HEK293 (cell line): ENCODE data around the gene ZMYND12.

ENCODE experiments used
- CTCF ChIA-PET: fragments of 350-600 bp; formaldehyde crosslinking; extraction: SDS; loops from one replicate; lab custom pipeline; 2021; ENCODE audit warnings: antibody characterized with exemption; lab: Yijun Ruan, JAX
- POLR2A ChIA-PET: fragments of 300-600 bp; formaldehyde crosslinking; extraction: SDS; loops from one replicate; lab custom pipeline; 2020; ENCODE audit warnings: antibody characterized with exemption, inconsistent platforms; lab: Yijun Ruan, JAX
- H3K27ac ChIP-seq: fragments of 200-500 bp; sonication (Bioruptor generic); 2 replicates; pipeline ENCODE4 v1.5.1; 2014; ENCODE audit warnings: low read depth, low read length, control low read depth, inconsistent platforms; ENCODE audit errors: extremely low read depth
- H3K36me3 ChIP-seq, 2 experiments: fragments of 200-500 bp in 1 of 2; sonication (Bioruptor generic) in 1 of 2; 1 replicate in 1 of 2; 2 replicates in 1 of 2; pipeline ENCODE4 v1.5.1; 2014 to 2017; ENCODE audit warnings: inconsistent platforms in 2 of 2, low read length in 2 of 2; ENCODE audit not compliant: control insufficient read depth in 2 of 2, insufficient read depth in 1 of 2
- H3K4me1 ChIP-seq: fragments of 200-500 bp; sonication (Bioruptor generic); 2 replicates; pipeline ENCODE4 v1.5.1; 2014; ENCODE audit warnings: mild to moderate bottlenecking, low read length, inconsistent platforms; ENCODE audit not compliant: control insufficient read depth, insufficient read depth
- H3K4me3 ChIP-seq: 2 replicates; pipeline ENCODE4 v1.5.1; 2011; ENCODE audit warnings: low read depth, mild to moderate bottlenecking, control low read depth, low read length, moderate library complexity
- H3K9me3 ChIP-seq: fragments of 200-500 bp; sonication (Bioruptor generic); 2 replicates; pipeline ENCODE4 v1.5.1; 2014; ENCODE audit warnings: low read depth, low read length, inconsistent platforms; ENCODE audit not compliant: control insufficient read depth, insufficient read depth
- BCL11A ChIP-seq: fragments of 450-650 bp; formaldehyde crosslinking; IDR thresholded peaks from 2 replicates; pipeline ENCODE4 v1.5.1; 2016; ENCODE audit warnings: low read depth, missing biosample characterization, missing genetic modification characterization
- GLIS1 ChIP-seq: fragments of 450-650 bp; formaldehyde crosslinking; IDR thresholded peaks from 2 replicates; pipeline ENCODE4 v1.5.1; 2016; ENCODE audit warnings: missing biosample characterization, missing genetic modification characterization
- GLIS2 ChIP-seq: fragments of 450-650 bp; formaldehyde crosslinking; IDR thresholded peaks from 2 replicates; pipeline ENCODE4 v1.5.1; 2016; ENCODE audit warnings: missing biosample characterization, missing genetic modification characterization
- HOXA7 ChIP-seq: sonication (generic); formaldehyde crosslinking; IDR thresholded peaks from 2 replicates; pipeline ENCODE4 v1.8.1; 2022; ENCODE audit warnings: missing genetic modification reagents, borderline replicate concordance
- INSM2 ChIP-seq: fragments of 450-650 bp; formaldehyde crosslinking; IDR thresholded peaks from 2 replicates; pipeline ENCODE4 v1.5.1; 2016; ENCODE audit warnings: missing biosample characterization, missing genetic modification characterization
- SP2 ChIP-seq: fragments of 450-650 bp; formaldehyde crosslinking; IDR thresholded peaks from 2 replicates; pipeline ENCODE4 v1.5.1; 2016; ENCODE audit warnings: missing biosample characterization, missing genetic modification characterization
- ZNF248 ChIP-seq: fragments of 450-650 bp; formaldehyde crosslinking; IDR thresholded peaks from 2 replicates; pipeline ENCODE4 v1.5.1; 2017; ENCODE audit warnings: missing biosample characterization, missing genetic modification characterization
- ZNF335 ChIP-seq: fragments of 450-650 bp; formaldehyde crosslinking; conservative IDR thresholded peaks from 2 replicates; pipeline ENCODE4 v1.5.1; 2016; ENCODE audit warnings: missing biosample characterization, missing genetic modification characterization
- ZNF513 ChIP-seq: fragments of 450-650 bp; IDR thresholded peaks from 2 replicates; pipeline ENCODE4 v1.5.1; 2018; ENCODE audit warnings: missing biosample characterization, missing genetic modification characterization
- ZNF561 ChIP-seq: fragments of 450-650 bp; IDR thresholded peaks from 2 replicates; pipeline ENCODE4 v1.5.1; 2018; ENCODE audit warnings: missing biosample characterization, missing genetic modification characterization, borderline replicate concordance
- ZNF600 ChIP-seq: fragments of 450-650 bp; formaldehyde crosslinking; IDR thresholded peaks from 2 replicates; pipeline ENCODE4 v1.5.1; 2016; ENCODE audit warnings: missing biosample characterization, missing genetic modification characterization
- ZNF677 ChIP-seq: fragments of 450-650 bp; IDR thresholded peaks from 2 replicates; pipeline ENCODE4 v1.5.0; 2018; ENCODE audit warnings: missing biosample characterization, mild to moderate bottlenecking, missing genetic modification characterization, moderate library complexity
- ZSCAN30 ChIP-seq: fragments of 450-650 bp; IDR thresholded peaks from 2 replicates; pipeline ENCODE4 v1.5.1; 2018; ENCODE audit warnings: missing biosample characterization, mild to moderate bottlenecking, missing genetic modification characterization, moderate library complexity
- TF ChIP-seq, protein P1 (sequence below): fragments of 450-650 bp; formaldehyde crosslinking; IDR thresholded peaks from 2 replicates; pipeline ENCODE4 v1.5.1; 2016; ENCODE audit warnings: missing biosample characterization, missing genetic modification characterization, borderline replicate concordance
- TF ChIP-seq, protein P2 (sequence below): fragments of 450-650 bp; formaldehyde crosslinking; optimal IDR thresholded peaks from 2 replicates; pipeline ENCODE3; 2016; ENCODE audit warnings: missing biosample characterization, mild to moderate bottlenecking, missing genetic modification characterization

Gene ZMYND12

GRCh38 chr1:42385283-42385682 is 70.5 kb downstream of the ZMYND12 start (continued):
- no peak for TF ChIP-seq ZNF513 (tag by site-specific recombination)

DNA sequence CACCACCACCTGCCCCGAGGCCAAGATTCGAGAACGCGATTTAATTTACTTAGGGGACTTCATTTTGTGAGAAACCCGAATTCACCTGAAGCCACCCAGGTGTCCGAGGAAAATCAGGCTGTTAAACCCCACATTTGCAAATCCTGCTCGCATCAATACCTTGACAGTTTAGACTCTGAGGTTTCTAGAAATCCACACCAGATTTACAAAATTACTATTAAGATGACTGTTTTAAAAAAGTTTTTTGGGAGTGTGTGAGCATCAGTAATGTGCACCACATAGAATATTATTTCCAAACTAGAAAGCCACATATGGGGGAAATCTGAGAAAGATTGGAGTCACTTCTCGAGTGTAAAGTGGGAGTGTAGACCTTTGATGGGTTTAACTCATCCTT is 74.5 kb downstream of the ZMYND12 start:
- ChIA-PET CTCF (no interaction called here), POLR2A (no interaction called here)
- no peak overlapping the region; the same call in 1 of the 2 replicates for H3K27ac ChIP-seq
- peaks cover 4% of the 10 kb centered on the region; the same call in 1 of the 2 replicates for H3K4me1 ChIP-seq
- H3K4me3 ChIP-seq, result peak overlapping the region; percentile 66
- H3K9me3 ChIP-seq, result no peaks in the 10 kb centered on the region
- TF ChIP-seq, protein P1, sequence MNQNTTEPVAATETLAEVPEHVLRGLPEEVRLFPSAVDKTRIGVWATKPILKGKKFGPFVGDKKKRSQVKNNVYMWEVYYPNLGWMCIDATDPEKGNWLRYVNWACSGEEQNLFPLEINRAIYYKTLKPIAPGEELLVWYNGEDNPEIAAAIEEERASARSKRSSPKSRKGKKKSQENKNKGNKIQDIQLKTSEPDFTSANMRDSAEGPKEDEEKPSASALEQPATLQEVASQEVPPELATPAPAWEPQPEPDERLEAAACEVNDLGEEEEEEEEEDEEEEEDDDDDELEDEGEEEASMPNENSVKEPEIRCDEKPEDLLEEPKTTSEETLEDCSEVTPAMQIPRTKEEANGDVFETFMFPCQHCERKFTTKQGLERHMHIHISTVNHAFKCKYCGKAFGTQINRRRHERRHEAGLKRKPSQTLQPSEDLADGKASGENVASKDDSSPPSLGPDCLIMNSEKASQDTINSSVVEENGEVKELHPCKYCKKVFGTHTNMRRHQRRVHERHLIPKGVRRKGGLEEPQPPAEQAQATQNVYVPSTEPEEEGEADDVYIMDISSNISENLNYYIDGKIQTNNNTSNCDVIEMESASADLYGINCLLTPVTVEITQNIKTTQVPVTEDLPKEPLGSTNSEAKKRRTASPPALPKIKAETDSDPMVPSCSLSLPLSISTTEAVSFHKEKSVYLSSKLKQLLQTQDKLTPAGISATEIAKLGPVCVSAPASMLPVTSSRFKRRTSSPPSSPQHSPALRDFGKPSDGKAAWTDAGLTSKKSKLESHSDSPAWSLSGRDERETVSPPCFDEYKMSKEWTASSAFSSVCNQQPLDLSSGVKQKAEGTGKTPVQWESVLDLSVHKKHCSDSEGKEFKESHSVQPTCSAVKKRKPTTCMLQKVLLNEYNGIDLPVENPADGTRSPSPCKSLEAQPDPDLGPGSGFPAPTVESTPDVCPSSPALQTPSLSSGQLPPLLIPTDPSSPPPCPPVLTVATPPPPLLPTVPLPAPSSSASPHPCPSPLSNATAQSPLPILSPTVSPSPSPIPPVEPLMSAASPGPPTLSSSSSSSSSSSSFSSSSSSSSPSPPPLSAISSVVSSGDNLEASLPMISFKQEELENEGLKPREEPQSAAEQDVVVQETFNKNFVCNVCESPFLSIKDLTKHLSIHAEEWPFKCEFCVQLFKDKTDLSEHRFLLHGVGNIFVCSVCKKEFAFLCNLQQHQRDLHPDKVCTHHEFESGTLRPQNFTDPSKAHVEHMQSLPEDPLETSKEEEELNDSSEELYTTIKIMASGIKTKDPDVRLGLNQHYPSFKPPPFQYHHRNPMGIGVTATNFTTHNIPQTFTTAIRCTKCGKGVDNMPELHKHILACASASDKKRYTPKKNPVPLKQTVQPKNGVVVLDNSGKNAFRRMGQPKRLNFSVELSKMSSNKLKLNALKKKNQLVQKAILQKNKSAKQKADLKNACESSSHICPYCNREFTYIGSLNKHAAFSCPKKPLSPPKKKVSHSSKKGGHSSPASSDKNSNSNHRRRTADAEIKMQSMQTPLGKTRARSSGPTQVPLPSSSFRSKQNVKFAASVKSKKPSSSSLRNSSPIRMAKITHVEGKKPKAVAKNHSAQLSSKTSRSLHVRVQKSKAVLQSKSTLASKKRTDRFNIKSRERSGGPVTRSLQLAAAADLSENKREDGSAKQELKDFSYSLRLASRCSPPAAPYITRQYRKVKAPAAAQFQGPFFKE (tag by site-specific recombination), result no peak
- peak; percentile 45 for TF ChIP-seq ZNF335
- H3K36me3 ChIP-seq, result no peaks in the 10 kb centered on the region

DNA sequence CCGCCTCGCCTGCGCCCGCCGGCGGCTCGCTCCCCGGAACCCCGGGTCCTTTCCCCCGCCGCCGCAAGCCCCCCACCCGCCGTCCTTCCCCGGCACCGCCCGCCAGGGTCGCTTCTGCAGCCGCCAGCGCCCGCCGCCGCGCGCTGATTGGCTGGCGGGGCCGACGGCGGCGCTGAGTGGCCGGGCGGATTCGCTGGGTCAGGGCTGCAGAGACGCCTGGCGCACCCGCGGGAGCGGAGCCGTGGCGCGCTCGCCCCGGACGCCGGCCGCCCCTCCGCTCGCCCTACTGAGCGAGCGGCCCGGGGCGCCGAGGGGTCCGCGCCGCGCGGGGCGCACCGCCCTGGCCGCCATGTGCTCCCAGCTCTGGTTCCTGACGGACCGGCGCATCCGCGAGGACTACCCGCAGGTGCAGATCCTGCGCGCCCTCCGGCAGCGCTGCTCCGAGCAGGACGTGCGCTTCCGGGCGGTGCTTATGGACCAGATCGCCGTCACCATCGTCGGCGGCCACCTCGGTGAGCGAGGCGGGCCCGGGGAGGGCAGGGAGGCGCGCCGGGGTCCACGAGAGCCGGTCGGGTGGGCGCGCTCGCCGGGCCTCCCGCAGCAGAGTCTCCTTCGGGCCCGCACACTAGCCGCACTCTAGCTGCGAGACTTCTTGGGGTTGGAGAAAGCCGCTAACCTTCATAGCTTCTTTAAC is 75.1 kb downstream of the ZMYND12 start, which contains the start of gene RIMKLA:
Gene RIMKLA (plus strand): TSS at position 207 of the 694 bp plus-strand sequence. CDS start 143 bp downstream, at position 350.
- ChIA-PET CTCF (no interaction called here), POLR2A (no interaction called here)
- Histone ChIP-seq H3K27ac (peak within 1 kb of the TSS; percentile 57; the same call in 1 of the 2 replicates), H3K4me3 (peak within 1 kb of the TSS; percentile 66), H3K4me1 (peaks cover 4% of the 10 kb centered on the region; the same call in 1 of the 2 replicates), H3K9me3 (no peaks in the 10 kb centered on the region), H3K36me3 (no peaks in the 10 kb centered on the region)
- TF ChIP-seq, protein P2, sequence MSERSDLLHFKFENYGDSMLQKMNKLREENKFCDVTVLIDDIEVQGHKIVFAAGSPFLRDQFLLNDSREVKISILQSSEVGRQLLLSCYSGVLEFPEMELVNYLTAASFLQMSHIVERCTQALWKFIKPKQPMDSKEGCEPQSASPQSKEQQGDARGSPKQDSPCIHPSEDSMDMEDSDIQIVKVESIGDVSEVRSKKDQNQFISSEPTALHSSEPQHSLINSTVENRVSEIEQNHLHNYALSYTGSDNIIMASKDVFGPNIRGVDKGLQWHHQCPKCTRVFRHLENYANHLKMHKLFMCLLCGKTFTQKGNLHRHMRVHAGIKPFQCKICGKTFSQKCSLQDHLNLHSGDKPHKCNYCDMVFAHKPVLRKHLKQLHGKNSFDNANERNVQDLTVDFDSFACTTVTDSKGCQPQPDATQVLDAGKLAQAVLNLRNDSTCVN (tag by site-specific recombination), result peak; percentile 97
- TF ChIP-seq ZNF561 (0 out of 2 replicates have a peak, but pooled peaks have one; percentile 19), ZNF248 (tag by site-specific recombination) (no peak), ZNF600 (tag by site-specific recombination) (peak; percentile 84), GLIS1 (peak; percentile 51; the same call in 1 of the 2 replicates), BCL11A (tag by site-specific recombination) (no peak), ZNF677 (tag by site-specific recombination) (no peak), ZSCAN30 (tag by site-specific recombination) (peak; percentile 26; the same call in 1 of the 2 replicates), INSM2 (no peak), GLIS2 (tag by site-specific recombination) (peak; percentile 68), HOXA7 (CRISPR knock-in tag) (no peak), SP2 (tag by site-specific recombination) (peak; percentile 32)
- TF ChIP-seq, protein P1 (tag by site-specific recombination), result no peak
